HG03060 (cell line): ENCODE results near the gene ABHD11.
"Not testable (repeated sequence)": the region's sequence is repeated elsewhere in the genome, so short reads cannot be mapped to it uniquely, and the experiment has no call there.

ENCODE experiments used
- ATAC-seq: cut with Tn5 transposase; IDR thresholded peaks from one replicate; pipeline ENCODE4 v1.9.1; 2021; ENCODE audit warnings: low read depth, moderate number of reproducible peaks; ENCODE audit not compliant: unreplicated experiment

Gene ABHD11

DNA sequence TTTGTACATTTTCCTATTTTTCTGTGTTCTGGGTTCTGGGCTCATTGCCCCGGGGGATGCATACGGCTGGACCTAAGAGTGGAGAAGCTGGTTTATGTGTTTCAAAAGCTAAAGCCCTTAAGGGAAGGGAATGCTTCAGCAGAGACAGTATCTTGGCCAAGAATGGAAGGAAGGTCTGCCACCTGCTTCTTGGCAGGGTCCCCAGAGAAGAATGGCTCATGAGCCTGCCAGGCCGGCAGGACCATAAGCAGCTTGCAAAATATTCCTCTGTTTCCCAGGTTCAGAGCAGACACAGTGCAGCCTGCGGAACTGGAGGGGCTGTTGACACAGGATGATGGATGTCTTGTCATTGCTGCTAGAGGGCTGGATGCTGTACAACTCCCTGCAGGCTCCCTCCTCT lies 7.8 kb upstream of the ABHD11 start:
- no peak for ATAC-seq

DNA sequence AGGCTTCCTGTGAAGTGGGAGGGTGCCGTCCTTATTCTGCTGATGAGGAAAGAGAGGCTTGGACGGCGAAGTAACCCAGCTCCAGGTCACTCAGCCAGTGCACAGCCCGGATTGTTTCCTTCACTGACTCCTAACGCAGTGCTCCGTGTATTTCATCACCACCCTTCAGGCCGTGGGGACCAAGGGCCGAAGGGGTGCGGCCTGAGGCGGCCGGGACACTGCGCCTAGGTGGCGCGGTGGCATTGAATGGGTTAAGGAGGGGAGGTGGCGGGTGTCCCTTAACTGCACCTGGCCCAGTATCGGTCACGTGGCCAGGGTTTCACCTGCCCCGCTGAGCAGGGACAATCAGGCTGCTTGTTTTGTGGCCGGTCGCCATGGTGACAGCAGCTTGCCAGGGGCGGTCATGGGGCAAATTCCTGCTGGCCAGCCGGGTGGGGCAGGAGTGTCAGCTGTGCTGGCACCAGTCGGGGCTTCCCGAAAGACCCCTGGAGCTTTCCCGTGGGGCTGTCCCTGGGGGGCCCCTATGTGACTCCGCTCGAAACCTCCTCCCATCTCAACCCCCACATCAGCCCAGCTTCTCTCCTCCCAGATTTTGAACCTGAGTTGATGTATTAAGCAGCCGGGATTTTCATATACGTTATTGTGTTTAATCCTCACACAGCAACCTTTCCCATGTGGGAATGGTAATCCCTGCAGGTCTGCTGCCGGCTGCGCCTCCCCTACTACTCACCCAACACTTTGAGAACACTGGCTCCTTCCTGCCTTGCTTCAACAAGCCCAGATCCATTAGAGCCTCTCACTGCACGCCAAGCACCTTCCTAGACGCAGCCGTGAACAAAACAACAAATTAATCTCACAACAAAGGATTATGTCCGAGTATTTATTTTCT lies 4.4 kb upstream of the ABHD11 start:
- no peak for ATAC-seq

- ATAC-seq: no peak
Observed at GRCh38 chr7:73742338-73742752, 3.7 kb upstream of the ABHD11 start.

DNA sequence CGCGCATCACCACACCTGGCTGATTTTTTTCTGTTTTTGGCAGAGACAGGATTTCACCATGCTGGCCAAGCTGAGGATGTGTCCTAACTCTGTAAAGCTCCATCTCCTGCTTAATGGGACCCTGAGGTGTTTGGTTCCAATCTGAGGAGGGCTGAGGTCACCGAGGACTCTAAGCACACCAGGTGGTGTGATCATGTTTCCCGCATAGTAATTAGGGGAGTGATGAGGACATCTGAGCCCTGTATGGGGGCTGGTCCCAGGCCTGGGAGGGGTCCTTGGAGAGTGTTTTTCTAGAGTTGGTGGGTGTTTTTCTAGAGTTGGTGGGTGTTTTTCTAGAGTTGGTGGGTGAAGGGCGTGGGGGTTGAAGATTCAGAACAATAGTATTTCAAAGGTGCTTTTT lies 3.0 kb upstream of the ABHD11 start:
- ATAC-seq: no peak

DNA sequence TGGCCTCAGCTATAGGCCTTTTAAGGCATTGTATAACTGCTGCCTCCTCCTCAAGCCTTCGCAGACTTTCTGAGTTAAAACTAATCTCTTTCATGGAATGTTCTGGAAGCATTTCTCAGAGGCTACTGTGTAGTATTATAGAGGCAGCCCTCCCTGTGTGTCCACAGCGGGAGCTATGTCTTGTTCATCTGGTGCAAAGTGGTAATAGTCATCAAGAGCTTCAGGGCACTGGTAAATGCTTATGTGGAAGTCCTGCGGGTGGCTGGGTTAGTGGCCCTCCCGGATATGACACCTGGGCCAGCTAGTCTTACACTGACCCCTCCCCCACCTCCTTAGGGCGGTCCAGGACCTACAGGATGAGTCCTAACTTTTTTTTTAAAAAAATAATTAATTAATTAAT lies 2.2 kb upstream of the ABHD11 start:
- no peak for ATAC-seq

- ATAC-seq: no peak
Observed at GRCh38 chr7:73740212-73740611, 1.6 kb upstream of the ABHD11 start.

DNA sequence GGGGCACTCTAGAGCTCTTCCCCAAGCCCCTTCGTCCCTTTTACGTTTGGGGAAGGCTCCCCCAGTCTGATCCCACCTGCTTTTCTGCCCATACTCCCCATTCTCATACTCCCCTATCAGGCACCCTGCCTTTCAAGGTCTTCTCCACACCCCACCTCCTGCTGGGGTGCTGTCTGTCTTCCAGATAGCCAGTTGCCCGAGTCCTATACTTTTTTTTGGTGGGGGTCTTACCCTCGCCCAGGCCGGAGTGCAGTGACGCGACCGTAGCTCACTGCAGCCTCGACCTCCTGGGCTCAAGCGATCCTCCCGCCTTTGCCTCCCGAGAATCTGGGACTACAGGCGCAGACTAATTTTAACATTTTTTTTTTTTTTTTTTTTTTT lies 775 bp upstream of the ABHD11 start:
- no peak for ATAC-seq

DNA sequence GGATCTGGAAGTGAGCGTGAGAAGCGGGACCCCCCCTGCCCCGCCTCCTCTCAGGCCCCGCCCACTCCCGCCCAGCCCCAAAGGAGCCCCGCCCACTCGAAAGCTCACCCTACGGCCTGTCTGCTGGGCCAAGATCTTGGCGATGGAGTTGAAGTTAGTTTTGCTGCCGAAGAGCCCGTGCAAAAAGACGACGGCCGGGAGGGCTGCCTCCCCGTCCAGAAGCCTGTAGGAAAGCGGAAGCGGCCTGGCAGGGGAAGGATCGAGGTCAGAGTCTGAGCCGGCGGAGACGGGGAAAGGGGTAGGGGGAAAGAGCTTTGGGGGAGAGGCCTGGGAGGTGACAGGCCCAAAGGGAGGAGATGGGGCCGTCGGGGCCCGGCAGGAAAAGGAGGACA lies 386 bp downstream of the ABHD11 start:
- peak; percentile 10 for ATAC-seq

GRCh38 chr7:73737491-73738219 lies 947 bp downstream of the ABHD11 start:
- ATAC-seq: no peak

DNA sequence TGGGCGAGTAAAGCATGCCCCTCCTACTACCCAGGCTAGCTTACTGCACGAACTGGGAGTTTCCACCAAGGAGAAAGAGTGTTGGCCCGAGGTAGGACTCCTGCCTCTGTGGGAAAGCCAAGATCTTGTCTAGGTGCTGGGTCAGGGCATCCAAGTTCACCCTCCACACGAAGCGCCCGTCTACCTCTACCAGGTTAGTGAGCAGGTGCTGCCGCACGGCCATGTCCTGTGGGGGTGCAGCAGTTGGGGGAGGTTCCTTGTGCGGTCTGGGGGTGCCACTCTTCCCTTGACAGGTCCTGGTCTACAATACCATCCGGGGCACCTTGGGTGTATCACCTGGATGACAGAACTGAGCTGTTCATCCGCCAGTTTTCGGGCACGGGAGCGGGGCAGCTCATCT lies 1.7 kb downstream of the ABHD11 start:
- ATAC-seq: no peak

DNA sequence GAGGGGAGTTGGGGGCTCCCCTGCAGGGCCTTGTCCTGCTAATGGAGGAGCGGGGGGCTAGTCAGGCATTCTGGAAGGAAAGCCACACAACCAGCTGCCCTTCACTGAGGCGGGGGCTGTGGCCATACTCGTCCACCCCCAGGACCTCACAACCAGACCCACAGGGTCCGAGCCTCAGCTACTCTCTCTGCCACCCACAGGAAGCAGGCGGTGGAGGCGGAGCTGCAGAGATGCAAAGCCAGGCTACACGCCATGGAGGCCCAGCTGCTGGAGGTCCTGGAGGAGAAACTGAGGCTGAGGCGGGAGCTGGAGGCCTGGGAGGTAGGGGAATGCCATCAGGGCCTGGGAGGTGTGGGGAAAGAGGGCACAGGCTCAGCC lies 3.1 kb downstream of the ABHD11 start:
- ATAC-seq: no peak

DNA sequence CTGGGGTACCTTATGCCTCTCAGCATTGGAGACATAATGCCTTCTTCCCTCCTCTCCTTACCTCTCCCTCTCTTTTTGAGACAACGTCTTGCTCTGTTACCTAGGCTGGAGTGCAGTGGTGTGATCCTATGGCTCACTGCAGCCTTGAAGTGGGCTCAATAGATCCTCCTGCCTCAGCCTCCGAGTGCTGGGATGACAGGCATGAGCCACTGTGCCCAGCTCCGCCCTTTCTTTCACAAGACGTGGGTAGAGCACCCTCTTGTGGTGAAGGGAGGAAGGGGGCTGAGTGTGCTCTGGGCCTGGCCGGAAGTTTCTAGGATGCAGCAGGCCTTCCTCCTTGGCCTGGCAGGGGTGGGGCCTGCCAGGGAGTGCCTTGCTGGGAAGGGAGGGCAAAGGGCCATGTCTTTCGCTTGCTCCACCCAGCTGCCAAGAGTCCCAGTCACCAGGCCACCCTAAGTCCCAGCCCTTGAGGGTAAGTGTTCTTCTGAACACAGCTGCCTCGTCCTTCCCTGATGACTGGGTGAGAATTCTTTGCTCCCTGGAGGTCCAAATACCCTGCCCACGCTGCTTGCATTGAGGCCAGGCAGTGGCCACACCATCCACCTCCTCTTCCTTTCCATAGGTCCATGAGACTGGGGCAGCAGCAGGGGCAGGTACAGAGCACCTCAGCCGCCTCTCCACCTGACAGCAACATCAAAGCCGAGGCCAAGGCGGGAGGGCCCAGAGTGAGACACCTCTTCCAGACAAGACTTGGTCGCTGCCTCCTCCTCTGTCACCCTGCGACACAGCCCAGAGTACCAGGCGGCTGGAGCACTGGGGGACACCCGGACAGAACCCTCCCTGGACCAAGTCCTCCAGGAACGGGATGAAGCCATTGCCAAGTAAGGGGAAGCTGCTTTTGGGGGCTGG lies 3.7 kb downstream of the ABHD11 start:
- ATAC-seq: no peak

DNA sequence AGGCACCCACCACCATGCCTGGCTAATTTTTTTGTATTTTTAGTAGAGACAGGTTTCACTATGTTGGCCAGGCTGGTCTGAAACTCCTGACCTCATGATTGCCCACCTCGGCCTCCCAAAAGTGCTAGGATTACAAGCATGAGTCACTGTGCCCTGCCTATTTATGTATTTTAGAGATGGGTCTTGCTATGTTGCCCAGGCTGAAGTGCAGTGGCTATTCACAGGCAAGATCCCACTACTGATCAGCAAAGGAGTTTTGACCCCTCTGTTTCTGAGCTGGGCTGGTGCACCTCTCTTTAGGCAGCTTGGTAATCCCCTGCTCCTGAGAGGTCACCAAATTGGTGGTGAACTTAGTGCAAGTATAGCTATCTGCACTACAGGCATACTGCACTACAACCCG lies 6.2 kb downstream of the ABHD11 start:
- ATAC-seq: no peak

GRCh38 chr7:73730485-73730884 lies 8.1 kb downstream of the ABHD11 start:
- no peak for ATAC-seq

GRCh38 chr7:73728551-73728950 lies 10.1 kb downstream of the ABHD11 start:
- ATAC-seq: no peak

DNA sequence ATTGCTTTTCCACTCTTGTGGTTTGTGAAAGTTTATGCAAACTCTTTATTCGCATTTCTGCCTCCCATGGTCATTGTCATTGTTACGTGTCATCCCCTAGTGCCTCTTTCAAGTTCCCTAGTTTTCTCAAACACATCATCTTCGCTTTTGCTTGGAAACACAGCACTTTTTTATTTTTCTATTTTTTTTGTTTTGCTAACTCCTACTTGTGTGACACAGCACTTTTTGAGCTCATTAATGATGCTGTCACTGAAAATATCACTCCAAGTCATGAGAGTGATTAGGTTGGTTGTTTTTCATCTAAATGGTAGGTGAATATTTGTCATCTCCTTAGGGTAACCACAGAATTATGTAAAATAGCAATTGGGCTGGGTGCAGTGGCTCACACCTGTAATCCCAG lies 10.7 kb downstream of the ABHD11 start:
- no peak for ATAC-seq

DNA sequence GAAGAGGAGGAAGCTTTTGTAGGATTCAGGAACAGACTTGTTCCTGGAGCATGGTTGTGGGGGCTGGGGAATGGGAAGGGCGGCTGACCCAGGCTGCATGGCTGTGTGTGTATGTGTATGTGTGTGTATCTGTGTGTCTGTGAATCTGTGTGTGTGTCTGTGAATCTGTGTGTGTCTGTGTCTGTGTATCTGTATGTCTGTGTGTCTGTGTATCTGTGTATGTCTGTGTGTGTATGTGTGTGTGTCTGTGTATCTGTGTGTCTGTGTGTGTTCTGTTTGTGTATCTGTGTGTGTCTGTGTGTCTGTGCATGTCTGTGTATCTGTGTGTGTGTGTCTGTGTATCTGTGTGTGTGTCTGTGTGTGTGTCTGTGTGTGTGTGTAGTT lies 12.5 kb downstream of the ABHD11 start:
- no peak for ATAC-seq

DNA sequence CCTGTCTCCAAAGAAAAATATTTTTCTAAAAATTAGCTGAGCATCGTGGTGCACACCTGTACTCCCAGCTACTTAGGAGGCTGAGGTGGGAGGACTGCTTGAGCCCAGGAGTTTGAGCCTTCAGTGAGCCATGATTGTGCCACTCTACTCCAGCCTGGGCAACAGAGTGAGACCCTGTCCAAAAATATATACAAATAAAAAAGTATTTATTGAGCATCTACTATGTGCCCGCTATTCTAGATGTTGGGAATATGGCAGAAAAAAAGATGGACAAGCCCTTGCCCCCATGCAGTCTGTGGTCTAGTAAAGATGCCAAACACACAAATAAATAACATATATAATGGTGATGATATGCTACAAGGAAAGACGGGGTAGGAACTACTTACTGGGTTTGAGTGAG lies 14.8 kb downstream of the ABHD11 start:
- ATAC-seq: no peak

DNA sequence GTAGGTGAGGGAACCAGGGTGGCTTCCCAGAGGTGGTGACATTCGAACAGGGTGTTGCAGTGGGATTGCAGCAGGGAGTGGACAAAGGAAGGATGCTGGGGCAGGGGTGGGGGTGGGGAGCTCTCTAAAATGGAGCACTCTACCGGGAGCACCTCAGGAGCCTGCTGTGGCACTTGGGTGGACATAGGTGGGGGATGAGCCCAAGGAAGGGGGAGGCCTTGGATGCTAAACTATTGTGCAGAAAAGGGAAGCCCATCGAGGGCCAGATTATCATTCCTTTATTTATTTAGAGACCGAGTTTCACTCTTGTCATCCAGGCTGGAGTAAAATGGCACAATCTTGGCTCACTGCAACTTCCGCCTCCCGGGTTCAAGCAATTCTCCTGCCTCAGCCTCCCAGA lies 15.8 kb downstream of the ABHD11 start:
- no peak for ATAC-seq

DNA sequence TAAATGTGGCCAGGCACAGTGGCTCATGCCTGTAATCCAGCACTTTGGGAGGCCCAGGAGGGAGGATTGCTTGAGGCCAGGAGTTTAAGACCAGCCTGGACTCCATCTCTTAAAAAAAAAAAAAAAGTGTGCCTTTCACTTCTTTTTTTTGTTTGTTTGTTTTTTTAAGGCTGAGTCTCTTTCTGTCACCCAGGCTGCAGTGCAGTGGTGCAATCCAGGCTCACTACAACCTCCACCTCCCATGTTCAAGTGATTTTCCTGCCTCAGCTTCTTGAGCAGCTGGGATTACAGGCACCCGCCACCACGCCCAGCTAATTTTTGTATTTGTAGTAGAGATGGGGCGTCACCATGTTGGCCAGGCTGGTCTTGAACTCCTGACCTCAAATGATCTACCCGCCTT lies 16.4 kb downstream of the ABHD11 start:
- ATAC-seq: not testable (repeated sequence)

DNA sequence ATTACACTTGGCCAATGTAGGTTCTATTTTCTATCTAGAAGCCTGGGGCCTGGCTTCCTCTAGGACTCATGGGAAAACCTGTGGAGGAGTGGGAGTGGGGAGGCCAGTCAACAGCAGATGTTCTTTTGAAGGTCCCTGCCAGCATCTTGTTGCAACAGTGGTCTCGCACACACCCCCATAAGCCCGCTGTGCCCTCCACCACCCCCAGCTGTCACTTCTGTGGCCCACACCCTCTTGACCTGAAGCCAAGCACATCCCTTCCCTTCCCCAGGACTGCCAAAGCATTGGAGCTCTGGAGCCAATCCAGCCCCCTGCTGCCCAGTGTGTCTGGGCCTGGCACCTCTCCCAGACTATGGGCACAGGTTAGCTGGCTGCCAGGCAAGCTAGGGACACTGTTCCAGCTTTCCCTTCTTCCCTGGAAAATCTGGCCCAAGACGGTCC lies 17.2 kb downstream of the ABHD11 start:
- ATAC-seq: no peak
